Spleen (tissue), 7 donors: ENCODE results near the gene ITPKC.

Experiments used
- CTCF ChIP-seq, 11 experiments: fragments of 200-600 bp in 7 of 11; fragments of 450-650 bp in 4 of 11; sonication (generic) in 4 of 11; IDR thresholded peaks in 8 of 11; conservative IDR thresholded peaks in 3 of 11; 1 replicate in 7 of 11; 2 replicates in 4 of 11; pipeline versions ENCODE4 v1.4.0 to v1.8.0; 2016 to 2021; ENCODE audit warnings: antibody characterized with exemption in 11 of 11, inconsistent platforms in 4 of 11, mild to moderate bottlenecking in 1 of 11
- POLR2A ChIP-seq, 3 donors: fragments of 450-650 bp; IDR thresholded peaks; one replicate each; pipeline ENCODE4 v1.5.1; 2017; ENCODE audit warnings: antibody characterized with exemption in 3 of 3, mild to moderate bottlenecking in 1 of 3
- POLR2AphosphoS5 ChIP-seq, 3 donors: sonication (generic); formaldehyde crosslinking; IDR thresholded peaks; one replicate each; pipeline ENCODE4 v1.5.1; 2017; ENCODE audit warnings: antibody characterized with exemption in 3 of 3
- donor health status: DM: no; HTN: no; CAD: no; lungs with moderate emphysema.
- donor health status: DM: no; HTN: no; CAD: no.
- donor health status: DM: no; HTN: no; CAD: no.

- TF ChIP-seq CTCF (IDR thresholded peaks at IDR 0.05 in 8 of 11, conservative IDR thresholded peaks at IDR 0.05 in 3 of 11) (no peak), POLR2AphosphoS5 (IDR thresholded peaks at IDR 0.05) (no peak), POLR2A (IDR thresholded peaks at IDR 0.05) (no peak)
Measured at GRCh38 chr19:40774916-40775631, 58.2 kb downstream of the ITPKC start, which contains the start of gene MIA.
